NCI-H1092 treated with DMSO at 0.1 percent for 48 hours (cell line): ENCODE measurements around the gene WDFY4.

Experiments
- DNase-seq: peaks from one replicate; lab custom pipeline; 2025; lab: John Stamatoyannopoulos, UW

Gene WDFY4

GRCh38 chr10:48655411-48656240 is 29.0 kb upstream of the WDFY4 start:
- DNase-seq: peak; percentile 46

DNA sequence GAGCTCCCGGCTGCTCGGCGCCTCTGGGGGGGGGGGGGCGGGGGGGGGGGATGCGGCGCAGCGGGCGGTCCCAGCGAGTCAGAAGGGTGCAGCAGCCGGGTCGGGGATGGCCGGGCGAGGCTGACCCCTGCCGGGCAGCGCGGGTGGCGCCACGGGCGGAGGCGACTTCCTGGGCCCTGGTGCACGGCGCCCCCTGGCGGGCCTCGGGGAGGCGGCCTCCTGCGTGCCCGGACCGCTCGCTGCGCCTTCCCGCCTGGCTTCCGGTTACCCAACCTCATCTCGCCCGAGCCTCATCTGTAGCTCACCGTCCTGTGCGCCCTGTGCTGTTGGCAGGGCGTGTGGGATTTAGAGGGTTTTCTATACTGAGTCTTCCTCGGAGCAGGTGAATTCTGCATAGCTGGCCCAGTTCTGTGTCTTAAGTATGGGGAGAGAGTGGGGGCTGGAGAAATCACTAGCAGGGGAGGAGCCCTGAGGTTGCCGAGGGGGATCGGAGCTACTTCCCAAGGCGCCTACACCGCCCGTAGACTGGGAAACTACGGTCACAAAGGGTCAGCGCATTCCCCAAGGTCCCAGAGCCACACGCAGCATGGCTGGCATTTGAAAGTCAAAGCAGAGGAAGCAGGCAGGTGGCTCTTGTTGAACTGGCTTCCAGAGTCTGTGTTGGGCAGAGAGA is 28.3 kb upstream of the WDFY4 start:
- DNase-seq: peak; percentile 75

DNA sequence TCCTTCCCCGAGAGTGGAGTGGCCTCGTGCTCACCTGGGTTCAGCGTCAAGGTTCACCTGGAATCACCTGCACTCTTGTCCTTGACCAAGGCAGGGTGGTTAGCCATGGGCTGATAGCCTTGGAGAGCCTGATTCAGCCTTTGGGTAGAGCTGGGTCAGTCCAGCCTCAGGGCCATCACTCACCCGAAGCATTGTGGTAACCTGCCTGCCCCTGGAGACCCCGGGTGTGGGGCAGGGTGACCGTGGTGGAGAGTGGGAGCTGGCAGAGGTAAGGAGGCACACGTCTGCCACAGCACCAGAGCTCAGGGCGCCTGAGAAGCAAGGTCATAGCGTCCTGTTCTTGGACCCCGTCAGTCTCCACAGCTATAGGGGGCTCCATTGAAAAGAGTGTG is 27.8 kb upstream of the WDFY4 start:
- DNase-seq: no peak

DNA sequence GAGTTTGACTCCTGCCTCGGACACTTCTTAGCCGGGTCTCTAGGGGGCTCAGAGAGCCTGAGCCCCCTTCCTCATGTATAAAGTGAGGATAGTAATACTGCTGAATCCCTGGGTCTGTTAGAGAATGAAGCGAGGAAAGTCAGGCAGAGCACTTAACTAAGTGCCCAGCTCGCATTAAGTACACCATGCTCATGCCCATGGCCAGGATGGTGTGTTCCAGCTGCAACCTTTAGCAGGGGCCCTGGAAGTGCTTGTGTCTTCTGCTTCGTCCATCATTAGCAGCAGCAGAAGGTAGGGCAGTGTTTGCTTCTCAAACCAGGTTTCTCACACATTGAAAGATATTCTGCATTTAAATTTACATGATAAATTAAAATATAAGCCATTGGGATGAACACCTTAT is 27.3 kb upstream of the WDFY4 start:
- DNase-seq: no peak

- DNase-seq: peak; percentile 45
Measured at GRCh38 chr10:48658243-48658974, 26.3 kb upstream of the WDFY4 start.

GRCh38 chr10:48658975-48659269 is 25.8 kb upstream of the WDFY4 start:
- DNase-seq: no peak

- DNase-seq: peak; percentile 13
Measured at GRCh38 chr10:48659790-48660189, 24.9 kb upstream of the WDFY4 start.

DNA sequence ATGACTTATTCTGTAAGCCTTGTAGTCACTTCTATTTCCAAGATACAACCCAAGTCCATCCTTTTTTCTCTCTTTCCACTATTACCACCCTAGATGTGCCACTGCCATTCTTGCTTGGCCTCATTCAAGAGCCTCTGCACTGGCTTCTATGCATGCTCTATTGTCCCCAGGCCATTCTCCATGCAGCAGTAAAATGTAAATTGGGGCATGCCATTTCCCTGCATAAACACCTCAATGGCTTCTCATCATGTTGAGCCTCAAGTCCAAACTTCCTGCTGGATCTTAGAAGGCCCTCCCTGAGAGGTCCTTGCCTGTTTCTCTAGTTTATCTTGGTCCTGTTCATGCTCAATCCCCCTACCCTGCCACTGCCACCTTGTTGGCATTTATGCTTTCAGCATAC is 23.2 kb upstream of the WDFY4 start:
- no peak for DNase-seq

DNA sequence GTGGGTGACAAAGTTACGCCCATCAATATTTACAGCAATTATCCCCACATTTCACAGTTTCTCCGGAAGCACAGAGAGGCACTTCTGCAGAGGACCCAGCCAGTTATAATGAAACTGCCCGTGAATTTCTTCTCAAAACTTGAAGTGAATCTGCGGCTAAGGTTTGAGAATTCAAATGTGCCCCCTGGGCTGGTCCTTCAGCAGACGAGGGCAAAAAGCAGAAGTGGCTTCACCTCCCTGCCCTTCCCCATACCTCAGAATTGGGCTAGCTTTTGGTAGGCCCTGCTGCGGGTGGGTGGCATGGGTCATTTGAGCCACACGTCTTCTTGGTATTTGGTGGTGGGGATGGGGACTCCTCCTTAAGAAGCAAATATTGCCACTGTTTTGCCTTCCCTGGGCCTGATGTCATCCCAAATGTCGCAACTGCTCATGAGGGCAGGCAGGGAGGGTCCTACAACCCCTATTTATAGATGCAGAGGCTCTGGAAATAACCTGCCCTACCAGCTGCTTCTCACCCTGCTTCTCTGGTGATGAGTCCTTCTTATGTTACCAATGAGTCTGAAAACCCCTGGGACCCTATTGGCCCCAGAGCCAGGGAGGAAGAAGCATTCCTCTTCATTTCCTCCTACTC is 16.6 kb upstream of the WDFY4 start:
- no peak for DNase-seq

- DNase-seq: no peak
Measured at GRCh38 chr10:48670978-48671913, 13.4 kb upstream of the WDFY4 start.

GRCh38 chr10:48671914-48672595 is 12.6 kb upstream of the WDFY4 start:
- no peak for DNase-seq

- no peak for DNase-seq
Measured at GRCh38 chr10:48672596-48673265, 11.9 kb upstream of the WDFY4 start.

DNA sequence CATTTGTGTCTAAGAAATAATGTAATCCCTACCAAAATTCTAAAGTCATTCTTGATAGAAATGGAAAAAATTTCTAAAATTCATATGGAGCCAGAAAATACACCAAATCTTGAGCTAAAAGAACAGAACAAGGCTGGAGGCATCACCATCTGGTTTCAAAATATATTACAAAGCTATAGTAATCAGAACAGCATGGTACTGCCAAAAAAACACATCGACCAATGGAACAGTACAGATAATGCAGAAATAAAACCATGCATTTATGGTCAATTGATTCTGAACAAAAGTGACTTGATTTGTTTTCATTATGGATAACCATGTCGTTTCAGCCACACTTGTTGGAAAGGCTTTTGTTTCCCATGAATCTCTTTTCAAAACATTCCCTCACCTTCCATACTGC is 7.0 kb upstream of the WDFY4 start:
- no peak for DNase-seq

DNA sequence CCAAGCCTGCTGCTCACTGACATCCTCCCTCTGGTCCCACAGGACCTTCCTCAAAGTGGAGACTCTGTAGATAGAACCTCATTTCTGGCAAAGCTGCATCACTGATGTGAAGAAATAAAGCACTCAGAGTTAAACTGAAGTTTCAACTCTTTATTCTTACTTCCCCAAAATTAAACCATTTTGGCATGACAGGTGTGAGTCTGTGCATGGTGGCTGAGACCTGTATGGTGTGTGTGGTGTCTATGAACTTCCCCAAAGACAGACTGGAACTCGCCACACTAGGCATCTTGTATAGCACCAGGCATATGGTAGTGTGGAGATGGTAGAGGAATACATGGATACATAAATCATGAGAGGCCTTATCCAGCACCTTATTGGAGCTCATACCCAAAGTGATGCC is 6.6 kb upstream of the WDFY4 start:
- DNase-seq: no peak

DNA sequence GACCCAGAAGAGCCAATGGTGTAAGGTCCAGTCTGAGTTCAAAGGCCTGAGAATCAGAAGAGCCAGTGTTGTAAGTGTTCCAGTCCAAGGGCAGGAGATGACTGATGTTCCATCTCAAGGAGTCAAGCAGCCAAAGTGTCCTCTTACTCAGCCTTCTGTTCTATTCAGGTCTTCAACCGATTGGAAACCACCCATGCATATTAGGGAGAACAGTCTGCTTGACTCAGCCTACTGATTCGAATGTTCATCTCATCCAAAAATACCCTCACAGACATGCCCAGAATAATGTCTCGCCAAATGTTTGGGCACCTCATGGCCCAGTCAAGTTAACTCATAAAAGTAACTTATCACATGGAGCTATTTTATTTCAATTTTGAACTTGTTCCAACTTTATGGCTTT is 2.9 kb upstream of the WDFY4 start:
- DNase-seq: no peak

GRCh38 chr10:48682265-48682664 is 2.4 kb upstream of the WDFY4 start:
- no peak for DNase-seq

GRCh38 chr10:48683424-48683823 is 1.2 kb upstream of the WDFY4 start:
- DNase-seq: no peak

GRCh38 chr10:48683868-48684267 is 805 bp upstream of the WDFY4 start:
- DNase-seq: no peak

GRCh38 chr10:48684463-48684791 is 246 bp upstream of the WDFY4 start:
- DNase-seq: no peak

DNA sequence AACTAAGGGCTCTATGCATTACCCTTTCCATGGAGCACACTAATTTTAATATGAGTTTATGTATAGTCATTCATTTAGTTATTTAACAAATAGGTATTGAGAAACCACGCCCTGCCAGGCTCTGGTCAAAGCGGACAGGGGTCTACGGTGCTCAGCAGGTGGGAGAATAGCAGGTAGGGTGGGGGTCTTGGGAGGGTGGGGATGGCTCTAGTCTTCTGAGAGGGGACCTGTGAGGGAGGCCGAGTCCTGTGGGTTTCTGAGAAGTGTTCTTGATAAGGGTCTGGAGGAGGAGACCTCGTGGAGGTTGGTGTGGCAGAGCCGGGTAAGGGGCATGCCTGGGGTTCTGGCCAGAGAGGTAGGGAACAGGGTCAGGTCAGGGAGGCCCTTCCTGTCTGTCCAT is 1.1 kb downstream of the WDFY4 start:
- DNase-seq: no peak
